Caco-2 (cell line): ENCODE data around the gene ADK. TPM values are rescaled to one million over a fixed set of nuclear protein-coding genes. Genes with fewer than 3 reads are reported as not detected.

ENCODE experiments used
- BruUV-seq: library from RNA; stranded (reverse); fragments of 400-500 nt; replicated peaks from 2 replicates; lab custom pipeline; 2021; lab: Mats Ljungman, UMichigan
- CTCF ChIA-PET: fragments of 300-600 bp; sonication (Branson Sonifier 250); formaldehyde crosslinking; loops from one replicate; lab custom pipeline; 2022; ENCODE audit warnings: antibody characterized with exemption; lab: Charles Lee
- POLR2A ChIA-PET: fragments of 300-600 bp; sonication (Branson Sonifier 250); formaldehyde crosslinking; loops from one replicate; lab custom pipeline; 2022; ENCODE audit warnings: antibody characterized with exemption; lab: Charles Lee
- DNase-seq, 2 experiments: peaks; one replicate each; pipeline versions ENCODE4 v3.0.0 to v3.0.0-alpha.2; 2020 to 2022
- H3K27me3 ChIP-seq: replicated peaks from 2 replicates; pipeline ENCODE4 v1.6.0; 2011; ENCODE audit warnings: low read length; ENCODE audit not compliant: control insufficient read depth, insufficient read depth
- H3K36me3 ChIP-seq: 2 replicates; pipeline ENCODE4 v1.5.1; 2011; ENCODE audit warnings: low read length; ENCODE audit not compliant: control insufficient read depth, insufficient read depth
- H3K4me1 ChIP-seq: fragments of 250-450 bp; sonication (Bioruptor Pico); 2 replicates; pipeline ENCODE4 v1.5.1; 2020; ENCODE audit warnings: mild to moderate bottlenecking
- H3K4me3 ChIP-seq: 2 replicates; pipeline ENCODE4 v1.5.1; 2011; ENCODE audit warnings: low read depth, mild to moderate bottlenecking, control low read depth, low read length
- H3K9me3 ChIP-seq: fragments of 250-450 bp; sonication (Bioruptor Pico); 2 replicates; pipeline ENCODE4 v1.5.1; 2020; ENCODE audit warnings: mild to moderate bottlenecking, moderate library complexity
- H3K27ac Mint-ChIP-seq: one replicate; pipeline ENCODE4 v1.8.0; 2022; ENCODE audit warnings: mixed read lengths; ENCODE audit not compliant: unreplicated experiment
- H3K27me3 Mint-ChIP-seq: one replicate; pipeline ENCODE4 v1.8.0; 2022; ENCODE audit warnings: mixed read lengths; ENCODE audit not compliant: insufficient read depth, unreplicated experiment
- H3K36me3 Mint-ChIP-seq: one replicate; pipeline ENCODE4 v1.8.0; 2022; ENCODE audit warnings: mild to moderate bottlenecking, mixed read lengths; ENCODE audit not compliant: insufficient read depth, unreplicated experiment
- H3K4me1 Mint-ChIP-seq: one replicate; pipeline ENCODE4 v1.8.0; 2022; ENCODE audit warnings: low read depth, mixed read lengths; ENCODE audit not compliant: unreplicated experiment
- H3K4me3 Mint-ChIP-seq: one replicate; pipeline ENCODE4 v1.8.0; 2022; ENCODE audit warnings: mild to moderate bottlenecking, moderate library complexity, mixed read lengths; ENCODE audit not compliant: unreplicated experiment
- H3K9me3 Mint-ChIP-seq: one replicate; pipeline ENCODE4 v1.8.0; 2022; ENCODE audit warnings: mixed read lengths; ENCODE audit not compliant: unreplicated experiment
- CTCF ChIP-seq, 2 experiments: fragments of 200-600 bp in 1 of 2; IDR thresholded peaks; 1 replicate in 1 of 2; 2 replicates in 1 of 2; pipeline versions ENCODE4 v1.5.1 to v1.8.0; 2011 to 2022; ENCODE audit warnings: antibody characterized with exemption in 1 of 2, control low read depth in 1 of 2, inconsistent platforms in 1 of 2, low read depth in 1 of 2, low read length in 1 of 2, mild to moderate bottlenecking in 1 of 2, moderate library complexity in 1 of 2; ENCODE audit not compliant: insufficient read depth in 1 of 2, severe bottlenecking in 1 of 2, unreplicated experiment in 1 of 2
- intact Hi-C: fragments of 100-400 bp; cut with micrococcal nuclease; formaldehyde crosslinking; loops from one replicate; pipeline ENCODE4 v1.10.0; 2022; ENCODE audit not compliant: unreplicated experiment
- total RNA-seq: library from RNA; stranded (reverse); gene quantifications from 2 replicates; pipeline ENCODE4 v1.2.3, GENCODE V29; 2022

The ADK gene
- total RNA-seq, 1 experiment from 2014 or later: 105 TPM

GRCh38 chr10:74436523-74437170, 285.6 kb downstream of the ADK start:
- intact Hi-C loops: no loop called here

GRCh38 chr10:74437822-74438221, 286.8 kb downstream of the ADK start:
- DNase-seq: no peak
- Mint-ChIP-seq H3K36me3 (no peaks in the 10 kb centered on the region), H3K4me1 (peaks cover 9% of the 10 kb centered on the region), H3K27ac (no peak overlapping the region), H3K27me3 (no peaks in the 10 kb centered on the region), H3K9me3 (no peaks in the 10 kb centered on the region), H3K4me3 (no peak overlapping the region)
- no peaks in the 10 kb centered on the region; the same call in 1 of the 2 replicates for H3K36me3 ChIP-seq
- H3K4me1 ChIP-seq: no peaks in the 10 kb centered on the region
- no peak for TF ChIP-seq CTCF (IDR thresholded peaks at IDR 0.05; ENCODE audit: insufficient read depth in 1 of 2, low read depth in 1 of 2, low read length in 1 of 2, severe bottlenecking in 1 of 2, unreplicated experiment in 1 of 2)
- H3K4me3 ChIP-seq: no peak overlapping the region
- intact Hi-C loops: no loop called here
- H3K27me3 ChIP-seq: no peaks in the 10 kb centered on the region
- ChIA-PET POLR2A (interaction anchor here (0.6 kb wide), 1 partner anchor 1076 kb away, joined by 4 read pairs; no protein-coding TSS in a partner anchor), CTCF (no interaction called here)
- no peaks in the 10 kb centered on the region for H3K9me3 ChIP-seq
- no TSS peak for BruUV-seq

More at GRCh38 chr10:74436523-74437170, 285.6 kb downstream of the ADK start:
- no peak overlapping the region for H3K27ac Mint-ChIP-seq
- H3K4me1 ChIP-seq: no peaks in the 10 kb centered on the region
- peaks cover 9% of the 10 kb centered on the region for H3K4me1 Mint-ChIP-seq
- ChIA-PET POLR2A (no interaction called here), CTCF (no interaction called here)
- TF ChIP-seq CTCF (IDR thresholded peaks at IDR 0.05; ENCODE audit: insufficient read depth in 1 of 2, low read depth in 1 of 2, low read length in 1 of 2, severe bottlenecking in 1 of 2, unreplicated experiment in 1 of 2): no peak
- DNase-seq: no peak
- no peak overlapping the region for H3K4me3 ChIP-seq
- no peaks in the 10 kb centered on the region for H3K9me3 ChIP-seq
- no peaks in the 10 kb centered on the region for H3K27me3 ChIP-seq
- H3K9me3 Mint-ChIP-seq: no peaks in the 10 kb centered on the region
- no peaks in the 10 kb centered on the region; the same call in 1 of the 2 replicates for H3K36me3 ChIP-seq
- H3K4me3 Mint-ChIP-seq: no peak overlapping the region
- no peaks in the 10 kb centered on the region for H3K27me3 Mint-ChIP-seq
- BruUV-seq: no TSS peak
- no peaks in the 10 kb centered on the region for H3K36me3 Mint-ChIP-seq

GRCh38 chr10:74439213-74439612, 288.2 kb downstream of the ADK start:
- Mint-ChIP-seq H3K27me3 (no peaks in the 10 kb centered on the region), H3K36me3 (no peaks in the 10 kb centered on the region), H3K9me3 (no peaks in the 10 kb centered on the region), H3K4me1 (peaks cover 9% of the 10 kb centered on the region), H3K27ac (no peak overlapping the region), H3K4me3 (no peak overlapping the region)
- Histone ChIP-seq H3K9me3 (no peaks in the 10 kb centered on the region), H3K4me3 (no peak overlapping the region), H3K36me3 (no peaks in the 10 kb centered on the region; the same call in 1 of the 2 replicates), H3K27me3 (no peaks in the 10 kb centered on the region), H3K4me1 (no peaks in the 10 kb centered on the region)
- intact Hi-C loops: no loop called here
- TF ChIP-seq CTCF (IDR thresholded peaks at IDR 0.05; ENCODE audit: insufficient read depth in 1 of 2, low read depth in 1 of 2, low read length in 1 of 2, severe bottlenecking in 1 of 2, unreplicated experiment in 1 of 2): no peak
- BruUV-seq: no TSS peak
- no peak for DNase-seq
- ChIA-PET POLR2A (no interaction called here), CTCF (no interaction called here)
